ENCODE measurements around the gene SSH2.

GRCh38 chr17:29945281-29945680 is 15.3 kb upstream of the SSH2 start:
- TF ChIP-seq EZH2phosphoT487 (IDR thresholded peaks at IDR 0.05; ENCODE audit: insufficient read depth, low read depth), result no peak
- no peak for TF ChIP-seq EZH2 (IDR thresholded peaks at IDR 0.05; ENCODE audit: insufficient read depth, poor library complexity, severe bottlenecking)

Data from GM23248 (cell line).